NCI-H1930 (cell line): ENCODE measurements around the gene TGM2.
"Not testable (repeated sequence)": the region's sequence is repeated elsewhere in the genome, so short reads cannot be mapped to it uniquely, and the experiment has no call there.

Source experiments
- DNase-seq, 2 experiments: peaks; one replicate each; lab custom pipeline; 2025; lab: John Stamatoyannopoulos, UW

TGM2 gene

GRCh38 chr20:38115205-38115604, 49.9 kb downstream of the TGM2 start:
- no peak for DNase-seq

DNA sequence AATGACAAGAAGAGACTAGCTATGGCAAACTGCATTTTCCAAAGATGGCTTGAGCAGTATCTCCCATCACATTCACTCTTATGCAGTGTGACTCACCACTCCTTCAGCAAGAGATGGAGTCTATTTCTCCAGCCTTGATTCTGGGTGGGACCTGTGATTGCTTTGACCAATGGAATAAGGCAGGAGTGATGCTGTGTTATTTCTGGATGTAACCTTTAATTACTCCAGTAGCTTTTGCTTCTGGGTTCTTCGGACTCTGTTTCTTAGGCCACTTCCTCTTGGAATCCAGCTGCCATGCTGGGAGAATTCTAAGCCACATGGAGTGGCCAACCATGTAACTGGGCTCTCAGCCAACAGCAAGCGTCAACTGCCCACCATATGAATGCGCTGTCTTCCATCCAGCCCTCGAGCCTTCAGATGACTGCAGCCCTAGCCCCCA, 50.7 kb downstream of the TGM2 start:
- no peak for DNase-seq

DNA sequence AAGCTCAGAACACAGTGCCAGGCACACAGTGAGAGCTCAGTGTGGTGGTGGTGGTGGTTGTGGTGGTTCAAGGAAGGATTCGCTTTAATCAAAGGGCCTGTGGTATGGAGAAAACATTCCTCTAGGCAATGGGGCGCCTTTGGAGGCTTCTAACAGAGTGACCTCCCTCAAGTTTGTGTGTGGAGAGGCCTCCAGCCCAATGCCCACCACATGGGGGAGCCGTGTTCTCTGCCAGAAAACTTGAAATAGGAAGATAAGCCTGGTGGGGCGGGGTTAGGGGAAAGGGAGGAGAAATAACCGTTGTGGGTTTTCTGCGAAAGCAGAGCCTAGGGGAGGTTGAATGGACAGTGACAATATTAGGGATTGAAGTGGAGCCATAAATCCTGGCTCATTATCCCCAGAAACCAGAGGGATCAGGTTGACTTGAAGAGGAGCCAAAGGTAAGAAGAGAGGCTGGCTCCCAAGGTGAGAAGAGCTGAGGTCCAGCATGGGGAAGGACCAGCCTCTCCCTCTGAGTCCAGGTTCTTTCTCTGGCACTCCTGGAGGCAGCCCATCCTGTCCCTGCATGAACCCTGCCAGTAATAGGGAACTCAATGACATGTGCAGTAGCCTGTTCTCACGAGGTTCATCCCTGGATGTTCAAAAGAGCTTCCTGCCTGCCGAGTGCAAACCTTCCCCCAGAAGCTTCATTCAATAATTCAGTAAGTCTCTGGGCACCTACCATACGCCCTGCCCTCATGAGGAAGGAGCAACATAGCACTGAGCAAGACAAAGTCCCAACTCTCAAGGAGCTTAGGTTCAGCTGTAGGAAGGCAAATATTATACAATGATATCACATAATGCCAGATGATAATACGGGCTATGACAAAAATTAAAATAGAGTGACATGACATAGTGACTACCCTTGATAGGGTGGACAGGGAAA, 51.4 kb downstream of the TGM2 start:
- DNase-seq: peak in 1 of 2 experiments; percentile 16

GRCh38 chr20:38112930-38113294, 52.2 kb downstream of the TGM2 start:
- DNase-seq: no peak

DNA sequence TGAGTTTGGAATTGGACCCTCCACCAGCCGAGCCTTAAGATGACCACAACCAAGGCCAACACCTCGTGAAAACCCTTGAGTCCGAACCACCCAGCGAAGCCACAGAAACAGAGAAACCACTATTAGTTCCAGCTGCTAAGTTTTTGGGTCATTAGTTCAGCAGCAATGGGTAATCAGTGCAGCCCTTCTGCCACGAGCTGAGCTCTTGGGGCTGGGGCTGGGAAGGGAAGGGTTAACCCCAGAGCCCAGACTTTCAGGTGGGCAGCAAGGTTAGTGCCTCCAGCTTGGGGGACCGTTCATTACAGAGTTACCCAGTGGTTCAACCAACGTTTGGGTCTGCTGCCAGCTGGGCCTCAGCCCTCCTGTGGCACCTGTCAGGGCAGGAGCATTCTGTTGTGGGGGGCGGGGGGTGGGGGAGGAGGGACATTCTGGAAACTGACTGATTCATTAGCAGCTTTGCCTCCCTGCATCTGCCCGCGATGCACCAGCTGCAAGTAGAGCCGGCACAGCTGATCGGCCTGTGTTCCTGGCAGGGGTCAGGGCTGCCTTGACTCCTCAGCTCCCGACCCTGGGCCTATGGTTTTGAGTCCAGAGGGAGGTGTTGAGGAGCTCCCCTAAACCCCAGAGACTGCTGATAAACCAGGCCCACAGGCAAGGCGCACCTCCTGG, 52.7 kb downstream of the TGM2 start:
- no peak for DNase-seq

DNA sequence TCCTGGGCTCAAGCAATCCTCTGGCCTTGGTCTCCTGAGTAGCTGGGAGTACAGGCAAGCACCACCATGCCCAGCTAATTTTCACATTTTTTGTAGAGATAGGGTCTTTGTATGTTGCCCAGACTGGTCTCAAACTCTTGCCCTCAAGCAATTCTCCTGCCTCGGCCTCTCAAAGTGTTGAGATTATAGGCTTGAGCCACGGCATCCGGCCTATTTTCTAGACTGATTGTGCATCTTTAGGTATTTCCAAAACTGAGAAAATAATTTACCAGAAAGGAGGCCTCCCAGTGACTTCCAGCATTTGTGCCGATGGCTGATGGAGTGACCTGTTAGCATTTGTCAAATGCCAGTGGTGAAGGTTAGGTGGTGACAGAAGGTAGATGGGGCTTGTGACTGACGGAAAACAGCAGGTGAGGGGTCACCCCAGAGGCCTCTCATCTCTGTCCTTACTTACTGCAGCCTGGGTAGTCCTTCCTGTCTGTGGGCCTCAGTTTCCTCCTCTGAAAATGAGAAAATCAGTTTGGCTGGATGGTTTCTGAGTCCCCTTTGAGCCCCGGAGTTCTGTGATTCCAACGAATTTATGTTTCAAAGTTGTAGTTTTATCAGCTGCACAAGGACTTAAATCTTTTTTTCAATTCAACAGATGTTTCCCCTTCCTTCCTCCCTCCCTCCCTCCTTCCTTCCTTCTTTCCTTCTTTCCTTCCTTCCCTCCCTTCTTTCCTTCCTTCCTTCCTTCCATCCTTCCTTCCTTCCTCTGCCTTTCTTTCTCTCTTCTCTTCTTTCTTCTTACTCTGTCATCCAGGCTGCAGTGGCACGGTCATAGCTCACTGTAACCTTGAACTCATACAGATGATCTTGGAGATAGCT, 53.5 kb downstream of the TGM2 start:
- no peak for DNase-seq

DNA sequence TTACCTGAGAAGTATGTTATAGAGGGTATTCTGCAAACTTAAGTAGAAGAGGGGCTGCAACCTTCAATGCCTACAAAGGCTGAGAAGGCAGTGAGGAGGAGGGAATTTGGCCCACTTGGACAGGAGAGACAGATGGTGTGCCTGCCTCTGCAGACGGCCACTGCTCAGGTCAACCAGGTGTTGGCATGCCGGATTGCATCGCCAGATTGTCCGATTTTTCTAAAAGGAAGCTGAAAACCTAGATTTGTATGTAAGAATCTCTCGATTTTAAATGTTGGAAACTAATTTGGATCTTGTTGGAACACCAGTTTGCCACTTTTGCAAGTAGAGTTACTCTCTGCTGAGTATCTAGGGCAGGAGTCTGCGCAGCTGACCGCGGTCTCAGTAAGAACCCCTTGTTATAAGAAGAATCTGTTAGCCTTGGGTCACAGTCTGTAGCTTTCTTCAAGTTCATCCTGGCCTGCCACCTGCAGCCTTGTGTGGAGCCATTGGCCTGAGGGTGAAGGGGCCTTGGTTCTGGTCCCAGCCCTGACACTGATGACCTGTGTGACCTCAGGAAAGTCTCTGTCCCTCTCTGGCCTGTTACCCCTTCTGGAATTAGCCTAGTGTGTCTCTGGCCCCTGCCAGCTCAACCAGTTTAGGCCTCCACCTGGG, 54.4 kb downstream of the TGM2 start:
- no peak for DNase-seq

DNA sequence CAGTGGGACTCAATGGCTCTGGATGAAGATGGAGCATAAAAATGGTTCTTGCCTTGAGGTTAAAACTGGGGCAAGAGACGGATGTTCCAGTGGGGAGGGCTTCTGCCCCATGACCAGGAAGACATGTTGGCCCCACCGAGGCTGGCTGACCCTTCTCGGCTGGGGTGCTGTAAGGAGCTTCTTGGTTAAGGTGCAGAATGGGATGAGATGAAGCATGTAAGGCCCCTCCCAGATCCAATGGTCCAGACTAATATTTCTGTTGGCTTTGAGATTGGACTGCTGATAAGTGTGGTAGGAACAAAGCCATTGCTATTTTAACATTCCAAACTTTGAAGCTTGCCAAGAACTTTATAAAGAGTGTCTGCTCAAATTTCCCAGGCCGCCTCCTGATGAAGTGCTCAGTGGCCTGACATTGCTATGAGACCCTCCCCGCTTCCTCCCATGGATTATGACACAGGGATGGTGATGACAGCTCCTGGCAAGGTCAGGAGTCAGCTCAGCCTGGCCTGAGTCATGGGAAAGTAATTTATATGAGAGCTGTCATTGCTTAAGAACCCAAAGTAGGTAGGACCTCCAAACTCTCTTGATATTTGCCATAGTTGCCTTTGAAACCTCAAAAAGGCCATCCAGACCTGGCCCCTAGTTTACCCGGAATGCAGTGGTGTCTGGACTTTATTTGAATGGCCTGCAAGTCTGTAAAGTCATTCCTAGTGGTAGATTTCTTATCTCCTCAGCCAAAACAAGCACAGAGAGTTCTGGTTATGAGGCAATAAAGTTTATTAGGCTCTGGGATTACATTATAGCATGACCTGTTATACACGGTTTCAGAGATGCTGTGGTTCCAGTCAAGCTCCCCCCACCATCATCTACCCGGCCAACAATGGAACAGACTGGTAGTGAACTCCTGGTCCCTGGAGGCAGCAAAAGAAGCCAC, 55.2 kb downstream of the TGM2 start:
- no peak for DNase-seq

DNA sequence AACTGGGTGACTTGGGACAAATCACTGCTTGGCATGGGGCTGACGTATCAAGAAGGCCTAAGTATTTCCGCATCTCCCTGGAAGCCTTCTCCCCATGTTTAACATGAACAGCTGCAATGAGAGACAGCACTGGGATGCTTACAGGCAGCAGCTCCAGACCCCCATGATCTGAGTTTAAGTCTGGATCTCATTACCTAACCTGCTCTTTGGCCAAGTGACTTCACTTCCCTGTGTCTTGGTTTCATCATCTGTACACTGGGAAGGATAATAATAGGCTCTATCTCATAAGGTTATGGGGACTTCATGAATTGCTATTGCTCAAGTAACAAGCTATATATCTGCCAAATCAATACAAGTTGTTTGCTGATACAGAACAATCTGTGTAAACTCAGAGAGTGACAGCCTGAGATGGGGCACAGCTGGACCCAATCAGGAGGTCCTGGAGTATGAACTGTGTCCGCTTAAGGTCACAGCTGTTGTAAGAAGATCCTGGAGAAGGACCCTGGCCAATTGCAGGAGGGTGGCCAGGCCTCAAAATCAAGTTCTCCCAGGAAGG, 56.0 kb downstream of the TGM2 start:
- no peak for DNase-seq

GRCh38 chr20:38108438-38108985, 56.6 kb downstream of the TGM2 start:
- no peak for DNase-seq

DNA sequence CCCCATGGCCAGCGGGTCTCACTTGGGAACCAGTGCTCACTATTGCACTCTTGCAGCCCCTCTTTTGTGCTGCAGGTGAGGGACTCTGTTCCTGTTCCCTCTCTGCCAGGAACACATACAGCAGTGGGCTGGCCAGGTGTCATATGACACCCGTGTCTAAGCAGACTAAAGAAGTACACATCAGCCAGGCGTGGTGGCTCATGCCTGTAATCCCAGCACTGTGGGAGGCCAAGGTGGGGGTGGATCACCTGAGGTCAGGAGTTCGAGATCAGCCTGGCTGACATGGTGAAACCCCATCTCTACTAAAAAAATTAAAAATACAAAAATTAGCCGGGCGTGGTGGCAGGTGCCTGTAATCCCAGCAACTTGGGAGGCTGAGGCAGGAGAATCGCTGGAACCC, 57.2 kb downstream of the TGM2 start:
- not testable (repeated sequence) for DNase-seq

DNA sequence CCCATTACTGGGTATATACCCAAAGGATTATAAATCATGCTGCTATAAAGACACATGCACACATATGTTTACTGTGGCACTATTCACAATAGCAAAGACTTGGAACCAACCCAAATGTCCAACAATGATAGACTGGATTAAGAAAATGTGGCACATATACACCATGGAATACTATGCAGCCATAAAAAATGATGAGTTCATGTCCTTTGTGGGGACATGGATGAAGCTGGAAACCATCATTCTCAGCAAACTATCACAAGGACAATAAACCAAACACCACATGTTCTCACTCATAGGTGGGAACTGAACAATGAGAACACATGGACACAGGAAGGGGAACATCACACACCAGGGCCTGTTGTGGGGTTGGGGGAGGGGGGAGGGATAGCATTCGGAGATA, 57.7 kb downstream of the TGM2 start:
- DNase-seq: not testable (repeated sequence)

GRCh38 chr20:38106461-38106860, 58.6 kb downstream of the TGM2 start:
- DNase-seq: no peak

- no peak for DNase-seq
Observed at GRCh38 chr20:38104285-38104684, 60.8 kb downstream of the TGM2 start.

DNA sequence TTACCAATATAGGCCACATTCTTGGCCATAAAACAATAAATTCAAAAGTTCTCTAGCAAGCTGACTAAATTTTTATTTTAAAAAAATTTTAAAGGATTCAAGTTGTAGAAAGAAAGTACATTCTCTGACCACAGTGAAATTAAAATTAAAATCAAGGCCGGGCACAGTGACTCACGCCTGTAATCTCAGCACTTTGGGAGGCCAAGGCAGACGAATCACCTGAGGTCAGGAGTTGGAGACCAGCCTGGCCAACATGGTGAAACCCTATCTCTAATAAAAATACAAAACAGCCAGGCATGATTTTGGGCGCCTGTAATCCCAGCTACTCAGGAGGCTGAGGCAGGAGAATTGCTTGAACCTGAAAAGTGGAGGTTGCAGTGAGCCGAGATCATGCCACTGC, 62.9 kb downstream of the TGM2 start:
- not testable (repeated sequence) for DNase-seq

DNA sequence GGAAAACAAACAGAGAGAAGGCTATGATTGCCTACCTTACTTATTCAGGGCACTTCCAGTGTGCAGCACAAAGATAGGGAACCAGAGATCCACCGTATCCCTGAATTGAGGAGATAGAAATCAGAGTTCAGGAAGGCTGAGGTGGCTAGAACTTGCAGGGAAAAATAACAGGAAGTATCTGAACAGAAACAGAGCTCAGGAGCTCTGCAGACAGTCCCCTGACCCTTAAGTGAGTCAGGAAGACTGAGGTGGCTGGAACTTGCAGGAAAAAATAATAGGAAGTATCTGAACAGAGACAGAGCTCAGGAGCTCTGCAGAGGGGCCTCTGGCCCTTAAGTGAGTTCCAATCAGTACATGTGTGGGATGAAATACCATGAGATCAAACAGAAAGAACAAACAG, 66.1 kb downstream of the TGM2 start:
- no peak for DNase-seq

DNA sequence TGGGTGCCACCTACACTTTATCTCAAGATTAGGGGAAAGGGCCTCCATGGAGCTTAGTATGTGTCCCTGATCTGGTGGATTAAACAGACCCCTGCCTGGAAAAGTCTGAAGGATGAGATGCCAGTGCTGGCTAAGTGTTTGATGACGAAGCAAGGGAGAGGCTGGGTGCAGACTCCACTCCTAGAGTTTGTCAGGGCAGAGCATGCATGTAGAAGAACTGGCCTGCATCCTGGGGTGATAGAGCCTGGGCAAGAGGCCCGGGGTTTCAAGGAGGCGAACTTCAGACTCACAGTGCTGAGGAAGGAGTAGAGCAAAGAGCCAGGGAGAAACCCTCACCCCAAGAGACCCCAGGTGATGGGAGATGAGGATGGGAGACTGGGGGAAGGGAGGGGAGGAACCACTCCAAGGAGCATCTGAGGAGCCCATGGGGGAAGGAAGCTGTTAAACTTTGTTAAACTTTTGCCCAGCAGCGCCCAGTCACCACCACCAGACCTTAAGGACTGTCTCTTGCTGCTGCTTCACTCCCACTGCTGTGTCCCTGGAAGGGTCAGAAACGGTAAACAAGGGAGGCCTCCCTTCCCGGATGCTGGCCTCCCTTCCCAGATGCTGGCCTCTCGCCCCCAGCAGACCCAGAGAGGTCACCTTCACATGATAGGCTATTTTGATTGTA, 69.9 kb downstream of the TGM2 start:
- DNase-seq: no peak

DNA sequence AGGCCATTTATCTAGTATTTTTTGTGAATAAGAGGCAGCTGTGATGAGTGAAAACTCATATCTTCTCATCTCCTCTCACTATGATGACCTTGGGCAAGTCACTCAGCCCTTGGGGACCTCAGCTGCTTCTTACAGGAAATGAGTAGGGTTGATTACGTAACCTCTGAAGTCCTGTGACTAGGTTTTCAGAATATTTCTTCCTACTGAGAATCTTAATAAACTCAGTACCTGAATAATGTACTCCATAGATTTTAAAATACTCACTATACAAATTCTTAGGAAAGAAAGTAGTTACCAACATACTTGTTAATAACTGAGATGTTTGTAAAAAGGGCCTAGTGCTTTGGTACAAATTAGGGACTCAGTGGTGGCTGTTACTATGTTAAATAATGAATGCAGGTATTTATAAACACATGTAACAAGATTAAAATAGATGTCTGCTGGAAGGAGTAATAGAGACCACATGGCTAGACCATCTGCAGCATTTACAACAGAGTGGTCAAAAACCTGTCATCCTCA, 70.6 kb downstream of the TGM2 start:
- no peak for DNase-seq

- DNase-seq: no peak
Observed at GRCh38 chr20:38093641-38094077, 71.4 kb downstream of the TGM2 start.
